HG02763 (cell line): ENCODE data around the gene UCKL1.
"Not testable (repeated sequence)": the region's sequence is repeated elsewhere in the genome, so short reads cannot be mapped to it uniquely, and the experiment has no call there.

Experiments used
- ATAC-seq: cut with Tn5 transposase; IDR thresholded peaks from one replicate; pipeline ENCODE4 v1.9.1; 2021; ENCODE audit warnings: mild to moderate bottlenecking, moderate library complexity; ENCODE audit not compliant: unreplicated experiment

Gene UCKL1

GRCh38 chr20:63955827-63956663, at the start of gene UCKL1:
Gene UCKL1, minus strand, starts transcription at chr20:63956416. Its CDS starts 44 bp downstream, at chr20:63956372.
- peak; percentile 64 for ATAC-seq

- ATAC-seq, result no peak
Measured at GRCh38 chr20:64005394-64005793, 49.2 kb upstream of the UCKL1 start.

- no peak for ATAC-seq
Measured at GRCh38 chr20:64003960-64004725, 47.9 kb upstream of the UCKL1 start.

- ATAC-seq, result no peak
Measured at GRCh38 chr20:64001607-64002011, 45.4 kb upstream of the UCKL1 start.

GRCh38 chr20:64000906-64001305, 44.7 kb upstream of the UCKL1 start:
- no peak for ATAC-seq

- no peak for ATAC-seq
Measured at GRCh38 chr20:63982937-63983336, 26.7 kb upstream of the UCKL1 start.

- ATAC-seq, result peak; percentile 56
Measured at GRCh38 chr20:63980806-63981728, 24.9 kb upstream of the UCKL1 start, which contains the start of gene PRPF6. Gene PRPF6, plus strand, starts transcription at chr20:63981132. Its CDS starts 114 bp downstream, at chr20:63981246.

GRCh38 chr20:63980317-63980805, 24.1 kb upstream of the UCKL1 start:
- ATAC-seq, result peak; percentile 6

- peak; percentile 37 for ATAC-seq
Measured at GRCh38 chr20:63979557-63980316, 23.5 kb upstream of the UCKL1 start, which contains the start of gene SAMD10. Gene SAMD10, minus strand, starts transcription at chr20:63979642. Its CDS starts 175 bp downstream, at chr20:63979467.

GRCh38 chr20:63979229-63979556, 23.0 kb upstream of the UCKL1 start:
- no peak for ATAC-seq

GRCh38 chr20:63978319-63979228, 22.4 kb upstream of the UCKL1 start:
- peak; percentile 41 for ATAC-seq

GRCh38 chr20:63977739-63978276, 21.6 kb upstream of the UCKL1 start:
- no peak for ATAC-seq

- ATAC-seq, result no peak
Measured at GRCh38 chr20:63976980-63977738, 20.9 kb upstream of the UCKL1 start.

- not testable (repeated sequence) for ATAC-seq
Measured at GRCh38 chr20:63976511-63976910, 20.3 kb upstream of the UCKL1 start.

GRCh38 chr20:63974402-63975200, 18.4 kb upstream of the UCKL1 start:
- no peak for ATAC-seq

- no peak for ATAC-seq
Measured at GRCh38 chr20:63973636-63974401, 17.6 kb upstream of the UCKL1 start.
